Upper lobe of right lung (tissue), 1 donor: ENCODE results near the gene GLB1L2. TPM values are rescaled to one million over a fixed set of nuclear protein-coding genes. Genes with fewer than 3 reads are reported as not detected.
A peak's percentile ranks its signal among the peaks of the same experiment; 100 is the strongest.

ENCODE experiments used
- ATAC-seq: fragments of 200-7000 bp; cut with Tn5 transposase; one replicate; pipeline ENCODE4 v1.9.1; 2020; ENCODE audit warnings: mild to moderate bottlenecking, moderate library complexity
- DNase-seq: peaks from one replicate; pipeline ENCODE4 v3.0.0-alpha.2; 2020
- H3K27ac ChIP-seq: fragments of 200-600 bp; one replicate; pipeline ENCODE4 v1.8.0; 2022
- H3K27me3 ChIP-seq: fragments of 200-600 bp; one replicate; pipeline ENCODE4 v1.8.0; 2022; ENCODE audit warnings: mild to moderate bottlenecking
- H3K36me3 ChIP-seq: fragments of 200-600 bp; one replicate; pipeline ENCODE4 v1.8.0; 2022
- H3K4me1 ChIP-seq: fragments of 200-600 bp; one replicate; pipeline ENCODE4 v1.8.0; 2022
- H3K4me3 ChIP-seq: fragments of 200-600 bp; one replicate; pipeline ENCODE4 v1.8.0; 2022; ENCODE audit warnings: mild to moderate bottlenecking
- H3K9me3 ChIP-seq: fragments of 200-600 bp; one replicate; pipeline ENCODE4 v1.8.0; 2022
- CTCF ChIP-seq: fragments of 200-600 bp; IDR thresholded peaks from one replicate; pipeline ENCODE4 v1.8.0; 2022; ENCODE audit warnings: antibody characterized with exemption
- intact Hi-C: fragments of 100-400 bp; cut with DNase I; formaldehyde crosslinking; loops from one replicate; pipeline ENCODE4 v1.11.0; 2022
- total RNA-seq: library from RNA; stranded (reverse); fragmentation: NEBNext Ultra II Directional; extraction: Animal tissue kit (Norgen Biotek cat#: 25700); gene quantifications from one replicate; pipeline ENCODE4 v1.2.1, GENCODE V29; 2021
- donor health status: DM: no; HTN: yes; CAD: no; lungs with severe emphysema.

GLB1L2 gene
- total RNA-seq, 1 donor from 2014 or later: 4.9 TPM

DNA sequence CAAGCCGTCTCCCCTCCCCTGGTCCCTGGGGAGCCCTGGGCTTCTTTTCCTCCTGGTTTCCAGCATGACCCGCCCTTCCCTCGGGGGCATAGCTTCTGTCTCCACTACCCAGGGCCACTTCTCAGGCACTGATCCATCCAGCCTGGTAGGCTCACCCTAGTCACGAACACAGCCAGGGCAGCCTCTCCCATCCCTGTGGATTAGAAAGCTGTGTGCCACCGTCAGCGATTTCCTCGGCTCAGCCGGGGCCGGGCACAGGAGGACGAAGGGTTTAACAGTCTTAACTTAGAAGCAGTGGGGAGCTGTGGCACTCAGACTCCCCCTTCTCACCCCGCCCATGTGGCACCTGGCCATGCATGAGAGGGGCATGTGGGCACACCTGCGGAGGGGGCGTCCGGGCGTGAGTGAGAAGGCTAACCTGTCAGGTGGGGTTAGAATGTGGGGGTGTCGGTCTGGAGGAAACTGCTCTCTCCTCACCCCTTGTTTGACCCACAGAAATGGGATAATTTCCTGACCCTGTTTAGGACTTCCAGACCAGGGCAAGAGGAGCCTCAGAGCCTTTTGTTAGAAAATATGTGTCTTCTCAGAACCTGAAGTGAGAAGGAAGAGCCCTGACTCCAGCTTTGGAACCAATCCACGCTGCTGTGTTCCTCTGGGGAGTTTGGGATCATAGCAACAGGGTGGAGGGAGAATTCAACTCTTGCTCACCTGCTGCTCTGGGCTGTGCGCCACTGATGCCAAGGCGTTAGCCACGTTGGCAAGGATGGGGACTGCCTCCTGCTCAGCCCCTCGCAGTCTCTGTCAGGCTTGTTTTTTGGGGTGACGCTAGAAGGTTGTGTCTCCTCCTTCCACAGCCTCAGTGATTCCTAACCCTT lies 14.6 kb downstream of the GLB1L2 start:
- no peaks in the 10 kb centered on the region for H3K9me3 ChIP-seq
- intact Hi-C loops: no loop called here
- H3K27ac ChIP-seq: no peak overlapping the region
- DNase-seq: no peak
- H3K27me3 ChIP-seq: no peaks in the 10 kb centered on the region
- H3K4me1 ChIP-seq: no peaks in the 10 kb centered on the region
- no peak overlapping the region for H3K4me3 ChIP-seq
- no peak for TF ChIP-seq CTCF
- no peak for ATAC-seq
- H3K36me3 ChIP-seq: no peaks in the 10 kb centered on the region

DNA sequence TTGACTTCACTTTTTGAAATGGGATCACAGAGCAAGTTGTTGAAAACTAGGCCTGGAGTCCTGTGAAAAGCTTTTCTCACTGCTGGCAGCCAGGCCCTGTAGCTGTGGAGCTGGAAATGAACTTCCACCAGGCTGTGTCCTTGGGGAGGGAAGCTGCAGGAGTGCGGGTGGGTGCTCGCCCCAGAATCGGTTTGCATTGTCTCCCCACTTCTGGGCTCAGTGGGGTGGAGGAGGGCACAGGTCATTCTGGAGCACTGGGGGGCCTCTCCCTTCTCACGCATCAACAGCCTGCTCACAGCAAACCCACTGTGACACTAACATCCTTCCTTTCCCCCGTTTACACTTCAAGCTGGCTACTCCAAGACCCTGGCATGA lies 15.2 kb downstream of the GLB1L2 start:
- Histone ChIP-seq H3K9me3 (no peaks in the 10 kb centered on the region), H3K27ac (no peak overlapping the region), H3K4me3 (no peak overlapping the region), H3K27me3 (no peaks in the 10 kb centered on the region), H3K36me3 (no peaks in the 10 kb centered on the region), H3K4me1 (no peaks in the 10 kb centered on the region)
- DNase-seq (no peak), ATAC-seq (no peak)
- intact Hi-C loops: no loop called here
- TF ChIP-seq CTCF: no peak

- no peaks in the 10 kb centered on the region for H3K36me3 ChIP-seq
- H3K4me1 ChIP-seq: no peaks in the 10 kb centered on the region
- no peak for DNase-seq
- ATAC-seq: no peak
- intact Hi-C loops: no loop called here
- no peak overlapping the region for H3K27ac ChIP-seq
- H3K9me3 ChIP-seq: no peaks in the 10 kb centered on the region
- no peak for TF ChIP-seq CTCF
- H3K27me3 ChIP-seq: no peaks in the 10 kb centered on the region
- no peak overlapping the region for H3K4me3 ChIP-seq
Measured at GRCh38 chr11:134347441-134347840, 15.7 kb downstream of the GLB1L2 start.

DNA sequence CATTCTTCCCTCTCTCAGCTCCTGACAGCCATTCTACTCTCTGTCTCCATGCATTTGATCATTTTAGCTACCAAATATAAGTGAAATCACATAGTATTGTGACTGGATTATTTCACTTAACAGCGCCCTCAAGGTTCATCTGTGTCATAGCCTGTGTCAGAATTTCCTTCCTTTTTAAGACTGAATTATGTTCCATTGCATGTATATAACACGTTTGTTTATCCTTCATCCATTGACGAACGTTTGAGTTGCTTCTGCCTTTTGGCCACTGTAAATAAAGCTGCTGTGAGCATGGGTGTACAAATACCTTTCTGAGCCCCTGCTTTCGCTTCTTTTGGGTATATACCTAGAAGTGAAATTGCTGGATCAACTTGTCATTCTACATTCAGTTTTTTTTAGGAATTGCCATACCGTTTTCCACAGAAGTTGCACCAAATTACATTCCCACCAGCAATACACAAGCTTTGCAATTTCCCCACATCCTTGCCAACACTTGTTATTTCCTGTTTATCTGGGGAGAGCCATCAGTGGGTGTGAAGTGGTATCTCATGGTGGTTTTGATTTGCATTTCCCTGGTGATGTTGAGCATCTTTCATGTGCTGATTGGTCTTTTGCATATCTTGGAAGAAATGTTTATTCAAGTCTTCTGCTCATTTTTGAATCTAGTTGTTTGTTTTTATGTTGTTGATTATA lies 17.5 kb downstream of the GLB1L2 start:
- ATAC-seq (no peak), DNase-seq (no peak)
- H3K4me1 ChIP-seq: no peaks in the 10 kb centered on the region
- H3K27ac ChIP-seq: no peak overlapping the region
- intact Hi-C loops: no loop called here
- H3K27me3 ChIP-seq: no peaks in the 10 kb centered on the region
- H3K9me3 ChIP-seq: no peaks in the 10 kb centered on the region
- H3K36me3 ChIP-seq: no peaks in the 10 kb centered on the region
- TF ChIP-seq CTCF: no peak
- no peak overlapping the region for H3K4me3 ChIP-seq

DNA sequence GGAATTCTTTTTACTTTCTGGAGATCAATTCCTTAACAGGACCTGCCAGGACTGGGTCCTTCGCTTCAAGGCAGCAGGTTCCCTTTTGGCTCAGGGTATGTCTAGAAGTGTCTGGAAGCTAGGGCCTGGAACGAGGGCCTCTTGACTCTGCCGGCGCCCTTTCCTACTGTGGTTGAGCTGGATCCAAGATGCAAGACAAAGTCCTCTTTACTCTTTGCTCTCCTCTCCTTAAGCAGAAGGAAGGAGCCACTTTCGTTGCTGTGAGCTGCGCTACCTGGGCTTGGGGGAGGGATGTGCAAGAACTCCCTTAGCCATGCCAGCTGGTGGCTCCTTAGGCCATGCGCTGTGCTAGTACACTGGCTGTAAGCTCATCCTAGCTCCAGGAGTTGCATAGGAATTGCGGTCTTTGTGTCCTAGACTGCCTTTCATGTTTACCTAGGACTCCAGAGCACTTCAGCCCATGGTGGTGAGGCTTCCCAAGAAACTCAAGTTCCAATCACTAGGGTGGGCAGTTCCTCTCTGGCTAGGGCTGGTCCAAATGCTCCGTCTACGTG lies 18.1 kb downstream of the GLB1L2 start:
- no peak for TF ChIP-seq CTCF
- Histone ChIP-seq H3K4me1 (no peaks in the 10 kb centered on the region), H3K27ac (no peak overlapping the region), H3K4me3 (no peak overlapping the region), H3K36me3 (no peaks in the 10 kb centered on the region), H3K9me3 (no peaks in the 10 kb centered on the region), H3K27me3 (no peaks in the 10 kb centered on the region)
- intact Hi-C loops: no loop called here
- ATAC-seq (peak; percentile 38), DNase-seq (no peak)
